ENCODE results near the gene SH3BP2. TPM values are rescaled to one million over a fixed set of nuclear protein-coding genes. Genes with fewer than 3 reads are reported as not detected.

Gene SH3BP2
- total and polyA plus RNA-seq, 8 donors: 34.9 to 113 (median 52.4) TPM

DNA sequence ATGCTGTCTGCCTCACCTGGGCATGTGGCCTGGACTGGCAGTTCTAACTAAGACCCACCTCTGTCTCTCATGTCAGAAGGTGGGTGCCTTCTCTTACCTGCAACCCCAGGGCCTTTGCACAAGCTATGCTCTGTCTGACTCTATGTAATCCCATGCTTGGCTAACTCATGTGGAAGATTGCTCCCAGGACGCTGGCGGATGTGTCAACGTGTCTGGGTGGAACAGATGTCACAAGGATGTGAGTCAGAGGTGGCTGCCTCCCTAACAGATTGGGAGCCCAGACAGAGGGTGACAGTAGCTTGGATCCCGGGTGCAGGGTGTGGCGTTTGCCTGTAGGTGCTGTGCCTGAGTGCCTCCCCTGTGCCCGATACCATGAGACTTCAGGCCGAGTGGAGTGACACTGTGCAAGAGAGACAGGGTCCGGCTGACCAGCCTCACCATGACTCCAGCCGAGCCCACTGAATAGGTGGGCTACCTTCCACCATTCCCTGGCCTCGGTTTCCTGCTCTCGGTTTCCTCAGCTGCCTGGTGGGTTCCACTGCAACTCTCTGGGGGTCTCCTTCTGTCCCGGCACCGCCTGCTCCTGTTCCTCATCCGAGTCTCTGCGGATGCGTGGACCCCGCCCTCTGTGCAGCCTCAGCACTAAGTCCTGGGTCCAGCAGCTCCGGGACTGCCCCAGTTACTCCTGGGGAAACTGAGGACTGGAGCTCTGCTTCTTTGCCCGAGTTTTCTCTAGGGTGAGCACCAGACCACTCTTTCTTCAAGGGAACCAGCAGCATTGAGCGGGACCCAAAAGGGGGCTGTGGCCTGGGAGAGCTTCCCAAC, 11.0 kb downstream of the SH3BP2 start:
- peak overlapping the region in 1 of 2 donors; percentile 6 for H3K4me3 ChIP-seq
- TF ChIP-seq, protein P1, sequence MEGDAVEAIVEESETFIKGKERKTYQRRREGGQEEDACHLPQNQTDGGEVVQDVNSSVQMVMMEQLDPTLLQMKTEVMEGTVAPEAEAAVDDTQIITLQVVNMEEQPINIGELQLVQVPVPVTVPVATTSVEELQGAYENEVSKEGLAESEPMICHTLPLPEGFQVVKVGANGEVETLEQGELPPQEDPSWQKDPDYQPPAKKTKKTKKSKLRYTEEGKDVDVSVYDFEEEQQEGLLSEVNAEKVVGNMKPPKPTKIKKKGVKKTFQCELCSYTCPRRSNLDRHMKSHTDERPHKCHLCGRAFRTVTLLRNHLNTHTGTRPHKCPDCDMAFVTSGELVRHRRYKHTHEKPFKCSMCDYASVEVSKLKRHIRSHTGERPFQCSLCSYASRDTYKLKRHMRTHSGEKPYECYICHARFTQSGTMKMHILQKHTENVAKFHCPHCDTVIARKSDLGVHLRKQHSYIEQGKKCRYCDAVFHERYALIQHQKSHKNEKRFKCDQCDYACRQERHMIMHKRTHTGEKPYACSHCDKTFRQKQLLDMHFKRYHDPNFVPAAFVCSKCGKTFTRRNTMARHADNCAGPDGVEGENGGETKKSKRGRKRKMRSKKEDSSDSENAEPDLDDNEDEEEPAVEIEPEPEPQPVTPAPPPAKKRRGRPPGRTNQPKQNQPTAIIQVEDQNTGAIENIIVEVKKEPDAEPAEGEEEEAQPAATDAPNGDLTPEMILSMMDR (IDR thresholded peaks at IDR 0.05): peak in 1 of 2 donors; percentile 23
- H3K9me3 ChIP-seq: no peaks in the 10 kb centered on the region
- intact Hi-C loops (cut with DNase I): no loop called here
- H3K27ac ChIP-seq: peak overlapping the region; percentile 3 to 65
- peaks cover 0 to 34% of the 10 kb centered on the region in 2 donors for H3K36me3 ChIP-seq
- peaks cover 66 to 96% of the 10 kb centered on the region in 2 donors for H3K4me1 ChIP-seq
- DNase-seq (peak in 2 of 4 donors; percentile 78 to 84), ATAC-seq (no peak)
- H3K27me3 ChIP-seq: no peaks in the 10 kb centered on the region

DNA sequence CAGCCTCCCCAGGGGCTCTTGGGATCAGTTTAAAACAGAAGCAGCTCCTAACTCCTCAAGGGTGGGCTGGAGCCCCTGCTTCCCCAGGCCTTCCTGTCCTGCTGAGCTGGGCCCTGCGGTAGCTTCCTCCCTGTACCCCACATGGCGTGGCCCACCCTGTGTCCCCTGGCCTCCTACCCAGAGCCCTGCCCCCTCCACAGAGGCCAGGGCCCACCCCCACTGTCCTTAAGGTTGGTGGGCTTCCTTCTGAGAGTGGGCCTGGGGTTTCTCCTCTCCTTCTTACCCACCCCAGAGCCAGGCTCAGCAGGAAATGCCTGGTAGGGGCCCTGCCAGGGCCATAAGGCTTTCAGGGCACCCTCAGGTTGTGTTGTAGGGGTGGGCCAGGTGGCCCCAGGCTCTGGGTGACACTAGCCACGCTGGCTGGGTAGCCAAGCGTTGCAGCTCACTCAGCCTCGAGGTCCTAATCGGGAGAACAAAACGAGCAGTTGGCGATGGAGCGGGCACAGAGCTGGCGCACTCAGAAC, 11.6 kb downstream of the SH3BP2 start:
- no peaks in the 10 kb centered on the region for H3K27me3 ChIP-seq
- peak overlapping the region in 1 of 2 donors; percentile 6 for H3K4me3 ChIP-seq
- peaks cover 61 to 95% of the 10 kb centered on the region in 2 donors for H3K4me1 ChIP-seq
- H3K27ac ChIP-seq: peak overlapping the region; percentile 3 to 65
- ATAC-seq (no peak), DNase-seq (peak in 2 of 4 donors; percentile 31 to 57)
- intact Hi-C loops (cut with DNase I): no loop called here
- peaks cover 0 to 34% of the 10 kb centered on the region in 2 donors for H3K36me3 ChIP-seq
- TF ChIP-seq, protein P1 (IDR thresholded peaks at IDR 0.05): no peak
- H3K9me3 ChIP-seq: no peaks in the 10 kb centered on the region

DNA sequence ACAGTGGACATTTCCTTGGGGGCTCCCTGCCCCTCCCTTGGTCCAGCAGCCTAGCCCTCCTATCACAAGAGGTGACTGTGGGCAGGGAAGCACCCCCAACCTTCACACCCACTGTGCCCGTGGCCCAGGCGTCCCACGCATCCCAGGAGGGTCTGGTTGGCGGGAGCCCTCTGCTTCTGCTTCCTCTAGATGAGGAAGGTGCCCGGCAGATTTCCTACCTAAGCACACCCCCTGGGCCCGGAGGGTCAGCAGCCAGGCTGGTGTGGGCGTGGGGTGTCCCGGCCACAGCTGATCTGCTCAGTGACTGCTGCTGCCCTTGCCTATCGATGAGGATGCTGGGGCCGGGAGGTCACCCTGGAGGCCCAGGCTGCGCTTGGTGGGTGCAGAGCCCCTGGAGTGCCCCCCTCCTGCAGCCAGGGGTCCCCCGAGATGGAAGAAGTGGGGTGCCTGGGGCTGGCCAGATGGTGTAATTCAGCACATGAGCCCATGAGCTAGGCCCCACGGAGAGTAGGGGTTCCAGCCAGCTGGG, 12.2 kb downstream of the SH3BP2 start:
- Histone ChIP-seq H3K4me3 (no peak overlapping the region), H3K36me3 (peaks cover 0 to 39% of the 10 kb centered on the region in 2 donors), H3K9me3 (no peaks in the 10 kb centered on the region), H3K4me1 (peaks cover 59 to 95% of the 10 kb centered on the region in 2 donors), H3K27ac (peak overlapping the region; percentile 65 to 81), H3K27me3 (no peaks in the 10 kb centered on the region)
- intact Hi-C loops (cut with DNase I): no loop called here
- DNase-seq (peak in 2 of 4 donors; percentile 34 to 75), ATAC-seq (no peak)
- TF ChIP-seq, protein P1 (IDR thresholded peaks at IDR 0.05): no peak

DNA sequence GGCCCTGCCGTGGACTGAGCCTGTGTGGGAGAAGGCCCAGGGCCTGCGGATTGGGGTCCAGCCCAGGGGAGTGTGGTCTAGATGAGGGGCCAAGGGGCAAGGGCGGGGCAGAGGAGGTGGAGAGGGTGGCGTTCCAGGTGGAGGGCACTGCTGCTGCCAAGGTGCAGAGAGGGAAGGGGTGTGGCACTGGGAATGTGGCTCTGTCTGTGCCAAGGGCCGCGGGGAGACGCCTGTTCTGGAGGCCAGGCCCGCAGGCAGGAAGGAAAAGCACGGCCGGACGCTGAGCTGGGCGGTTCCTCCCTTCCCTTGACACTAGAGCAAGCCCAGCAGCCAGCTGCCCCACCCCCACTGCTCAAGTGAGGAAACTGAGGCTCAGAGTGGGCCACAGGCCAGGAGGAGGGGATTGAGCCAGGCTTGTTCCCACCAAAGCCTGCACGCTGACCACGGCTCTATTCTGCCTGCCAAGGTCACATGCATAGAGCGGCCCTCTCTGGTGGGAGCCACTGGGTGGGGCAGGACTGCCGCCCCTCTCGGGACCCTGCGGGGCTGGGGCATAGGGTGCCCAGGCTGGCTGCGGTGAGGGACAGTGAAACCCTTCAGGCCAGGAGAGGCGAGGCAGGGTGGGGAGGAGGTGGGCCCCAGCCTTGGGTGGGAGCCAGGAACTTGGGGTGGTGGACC, 13.0 kb downstream of the SH3BP2 start:
- intact Hi-C loops (cut with DNase I): no loop called here
- H3K36me3 ChIP-seq: peaks cover 0 to 41% of the 10 kb centered on the region in 2 donors
- H3K4me3 ChIP-seq: peak overlapping the region in 1 of 2 donors; percentile 3
- TF ChIP-seq, protein P1 (IDR thresholded peaks at IDR 0.05): no peak
- H3K27me3 ChIP-seq: no peaks in the 10 kb centered on the region
- peak; percentile 77 for ATAC-seq
- peaks cover 55 to 95% of the 10 kb centered on the region in 2 donors for H3K4me1 ChIP-seq
- DNase-seq: peak in 3 of 4 donors; percentile 56 to 92 (median 87)
- H3K9me3 ChIP-seq: no peaks in the 10 kb centered on the region
- peak overlapping the region; percentile 65 to 81 for H3K27ac ChIP-seq
